Activated naive CD4-positive, alpha-beta T cell treated with anti-CD3 and anti-CD28 coated beads for 36 hours (primary cell): ENCODE measurements around the gene RAD51B. TPM values are rescaled to one million over a fixed set of nuclear protein-coding genes. Genes with fewer than 3 reads are reported as not detected.
"Not testable (repeated sequence)": the region's sequence is repeated elsewhere in the genome, so short reads cannot be mapped to it uniquely, and the experiment has no call there.

ENCODE experiments used
- CTCF ChIA-PET: fragments of 350-600 bp; sonication (Branson Sonifier 250); formaldehyde crosslinking; loops from one replicate; lab custom pipeline; 2021; ENCODE audit warnings: antibody characterized with exemption; lab: Charles Lee
- DNase-seq: peaks from one replicate; pipeline ENCODE4 v3.0.0-alpha.2; 2020
- H3K27ac Mint-ChIP-seq: one replicate; pipeline ENCODE4 v1.8.0; 2021; ENCODE audit warnings: mild to moderate bottlenecking, mixed read lengths
- H3K27me3 Mint-ChIP-seq: one replicate; pipeline ENCODE4 v1.8.0; 2021; ENCODE audit warnings: low read depth, mixed read lengths
- H3K36me3 Mint-ChIP-seq: one replicate; pipeline ENCODE4 v1.8.0; 2021; ENCODE audit warnings: low read depth, mixed read lengths
- H3K4me1 Mint-ChIP-seq: one replicate; pipeline ENCODE4 v1.8.0; 2021; ENCODE audit warnings: low read depth, mixed read lengths
- H3K4me3 Mint-ChIP-seq: one replicate; pipeline ENCODE4 v1.8.0; 2021; ENCODE audit warnings: mild to moderate bottlenecking, moderate library complexity, mixed read lengths
- H3K9me3 Mint-ChIP-seq: one replicate; pipeline ENCODE4 v1.8.0; 2021; ENCODE audit warnings: mixed read lengths
- intact Hi-C: fragments of 100-400 bp; cut with micrococcal nuclease; formaldehyde crosslinking; loops from one replicate; pipeline ENCODE4 v1.15.1; 2023
- total RNA-seq, 2 experiments: library from RNA; stranded (reverse); gene quantifications; one replicate each; pipeline ENCODE4 v1.2.3, GENCODE V29; 2021

Gene RAD51B
- total RNA-seq, 2 experiments from 2014 or later: 44.8 to 47.6 TPM

- Mint-ChIP-seq H3K9me3 (no peaks in the 10 kb centered on the region), H3K27me3 (no peaks in the 10 kb centered on the region), H3K4me1 (peaks cover 62% of the 10 kb centered on the region), H3K36me3 (no peaks in the 10 kb centered on the region), H3K27ac (no peak overlapping the region), H3K4me3 (no peak overlapping the region)
- CTCF ChIA-PET: interaction anchor here (1.3 kb wide), 1 partner anchor 533 kb away, joined by 3 read pairs; no protein-coding TSS in a partner anchor
- no peak for DNase-seq
- intact Hi-C loops: no loop called here
Measured at GRCh38 chr14:68255693-68256178, 436.2 kb downstream of the RAD51B start.

- CTCF ChIA-PET: no interaction called here
- no peaks in the 10 kb centered on the region for H3K27me3 Mint-ChIP-seq
- peaks cover 67% of the 10 kb centered on the region for H3K4me1 Mint-ChIP-seq
- H3K36me3 Mint-ChIP-seq: no peaks in the 10 kb centered on the region
- intact Hi-C loops: no loop called here
- no peaks in the 10 kb centered on the region for H3K9me3 Mint-ChIP-seq
- no peak overlapping the region for H3K4me3 Mint-ChIP-seq
- no peak overlapping the region for H3K27ac Mint-ChIP-seq
- no peak for DNase-seq
Measured at GRCh38 chr14:68257969-68258368, 438.4 kb downstream of the RAD51B start.

DNA sequence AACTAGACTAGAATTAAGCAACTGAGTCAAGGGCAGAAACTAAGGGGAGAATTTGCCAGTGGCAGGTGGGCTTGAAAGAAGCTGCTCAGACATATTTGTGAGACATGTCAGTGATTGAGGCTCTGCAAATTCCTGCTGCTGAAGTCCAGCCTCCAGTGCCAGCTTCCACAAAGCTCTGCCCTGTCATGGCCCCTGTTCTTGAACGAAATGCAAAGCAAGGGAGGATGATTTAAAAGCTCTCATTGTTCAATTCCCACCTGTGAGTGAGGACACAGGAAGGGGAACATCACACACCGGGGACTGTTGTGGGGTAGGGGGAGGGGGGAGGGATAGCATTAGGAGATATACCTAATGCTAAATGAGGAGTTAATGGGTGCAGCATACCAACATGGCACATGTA is 439.4 kb downstream of the RAD51B start:
- H3K27ac Mint-ChIP-seq, DNase-seq, H3K27me3 Mint-ChIP-seq, intact Hi-C loops, H3K36me3 Mint-ChIP-seq, H3K4me3 Mint-ChIP-seq, H3K9me3 Mint-ChIP-seq: not testable (repeated sequence)
- CTCF ChIA-PET: interaction anchor here (0.5 to 2.0 kb wide), 5 partner anchors 8 to 585 kb away, joined by 3 to 8 read pairs (median 4); no protein-coding TSS in a partner anchor
- H3K4me1 Mint-ChIP-seq: peaks cover 69% of the 10 kb centered on the region

- no peak overlapping the region for H3K27ac Mint-ChIP-seq
- no peak overlapping the region for H3K4me3 Mint-ChIP-seq
- no peaks in the 10 kb centered on the region for H3K27me3 Mint-ChIP-seq
- H3K4me1 Mint-ChIP-seq: peaks cover 72% of the 10 kb centered on the region
- no peak for DNase-seq
- no peaks in the 10 kb centered on the region for H3K9me3 Mint-ChIP-seq
- intact Hi-C loops: loop anchor here (1.0 kb wide), 1 partner anchor 9 kb away; no protein-coding TSS in a partner anchor
- H3K36me3 Mint-ChIP-seq: no peaks in the 10 kb centered on the region
- CTCF ChIA-PET: interaction anchor here (0.8 to 2.0 kb wide), 5 partner anchors 11 to 584 kb away, joined by 3 to 8 read pairs (median 3); no protein-coding TSS in a partner anchor
Measured at GRCh38 chr14:68260121-68260520, 440.5 kb downstream of the RAD51B start.

DNA sequence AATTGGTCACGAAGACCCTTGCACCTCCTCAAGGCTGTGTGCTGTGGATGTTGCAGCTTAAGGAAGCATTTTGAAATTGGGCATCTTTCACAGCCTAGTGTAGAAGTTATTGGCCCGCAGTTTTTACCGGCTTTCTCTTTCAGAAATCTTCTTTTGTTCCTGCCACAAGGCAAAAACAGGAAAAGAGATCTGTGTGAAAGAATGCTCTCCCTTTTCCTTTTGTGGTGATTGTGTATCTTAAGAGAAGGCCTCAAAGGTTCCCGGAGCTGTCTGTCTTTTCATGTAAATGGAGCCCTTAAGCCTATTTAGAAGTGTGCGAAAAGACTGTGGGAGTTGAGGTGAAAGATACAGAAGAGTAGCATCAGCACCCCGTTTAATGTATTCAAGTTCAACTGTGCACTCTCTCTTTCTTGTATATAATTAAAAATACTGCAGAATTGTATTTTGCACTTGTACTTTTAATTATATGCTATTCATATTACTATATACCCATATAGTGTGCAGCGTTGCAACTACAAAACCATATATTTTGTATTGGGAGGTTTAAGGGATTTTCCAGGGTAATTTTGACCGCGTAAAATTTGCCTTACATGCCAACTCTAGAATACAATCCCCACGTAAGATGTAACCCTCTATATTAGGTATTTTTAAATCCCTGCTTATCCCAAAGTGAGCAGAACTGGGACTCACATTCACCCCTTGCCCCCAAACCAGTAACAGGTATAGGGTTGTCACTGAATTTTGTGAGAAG is 441.7 kb downstream of the RAD51B start:
- Mint-ChIP-seq H3K36me3 (no peaks in the 10 kb centered on the region), H3K27me3 (no peaks in the 10 kb centered on the region), H3K4me1 (peaks cover 60% of the 10 kb centered on the region), H3K4me3 (no peak overlapping the region), H3K9me3 (no peaks in the 10 kb centered on the region), H3K27ac (no peak overlapping the region)
- CTCF ChIA-PET: interaction anchor here (0.6 to 2.0 kb wide), 4 partner anchors 14 to 583 kb away, joined by 3 to 8 read pairs (median 3); no protein-coding TSS in a partner anchor
- intact Hi-C loops: loop anchor here (1.0 kb wide), 1 partner anchor 10 kb away; no protein-coding TSS in a partner anchor
- DNase-seq: no peak

DNA sequence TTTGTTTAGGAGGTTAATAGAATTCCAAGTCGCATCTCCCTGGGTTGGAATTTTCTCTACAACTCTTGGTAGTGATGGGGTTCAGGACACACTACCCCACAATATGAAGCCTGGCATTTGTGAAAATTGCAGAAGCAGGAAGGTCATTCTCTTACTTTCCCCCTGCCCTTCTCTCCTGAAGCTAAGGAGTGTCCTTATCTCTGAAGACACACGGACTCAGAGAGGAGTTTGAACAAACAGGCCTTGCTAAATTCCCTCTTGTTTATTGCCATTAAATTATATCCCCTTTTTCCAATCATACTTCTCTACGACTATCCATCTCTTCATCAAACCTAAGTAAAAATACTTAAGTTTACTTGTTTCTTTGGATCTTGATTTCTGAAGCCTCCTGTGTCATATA is 443.0 kb downstream of the RAD51B start:
- H3K9me3 Mint-ChIP-seq: no peaks in the 10 kb centered on the region
- no peak for DNase-seq
- CTCF ChIA-PET: interaction anchor here (1.2 kb wide), 1 partner anchor 23 kb away, joined by 3 read pairs; no protein-coding TSS in a partner anchor
- no peak overlapping the region for H3K27ac Mint-ChIP-seq
- no peaks in the 10 kb centered on the region for H3K27me3 Mint-ChIP-seq
- H3K4me1 Mint-ChIP-seq: peaks cover 61% of the 10 kb centered on the region
- intact Hi-C loops: no loop called here
- no peaks in the 10 kb centered on the region for H3K36me3 Mint-ChIP-seq
- no peak overlapping the region for H3K4me3 Mint-ChIP-seq

DNA sequence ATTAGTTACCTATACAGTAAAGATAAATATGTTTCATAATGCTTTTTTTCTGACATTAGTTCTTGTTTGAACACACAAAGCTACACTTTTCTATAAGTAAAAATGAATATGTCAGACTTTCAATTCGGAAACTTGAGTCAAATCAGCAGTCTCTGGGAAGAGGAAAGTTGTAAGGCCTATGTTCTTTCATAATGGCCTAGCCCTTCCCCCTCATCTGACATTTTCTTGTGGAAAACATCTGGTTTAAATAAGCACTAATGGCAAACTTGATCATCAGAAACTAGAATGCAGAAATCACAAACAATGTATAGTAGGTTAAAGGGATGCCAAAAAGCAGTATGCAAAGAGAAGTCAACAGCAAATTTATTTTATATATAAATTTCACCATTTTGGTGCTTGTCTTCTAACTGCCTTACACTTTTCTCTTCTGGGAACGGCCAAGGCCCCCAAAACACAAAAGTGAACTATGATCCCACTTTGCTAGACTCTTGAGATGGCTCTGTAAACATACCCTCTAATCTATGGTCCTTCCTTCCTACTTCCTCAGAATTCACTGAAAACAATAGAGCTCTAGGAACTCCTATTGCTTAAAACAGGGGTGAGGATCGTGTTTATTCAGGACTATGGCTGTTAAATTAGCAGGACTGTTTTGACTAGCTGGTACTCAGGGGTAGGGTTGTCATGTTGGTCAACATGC is 444.1 kb downstream of the RAD51B start:
- H3K4me3 Mint-ChIP-seq: no peak overlapping the region
- H3K36me3 Mint-ChIP-seq: no peaks in the 10 kb centered on the region
- H3K27me3 Mint-ChIP-seq: no peaks in the 10 kb centered on the region
- CTCF ChIA-PET: interaction anchor here (1.2 kb wide), 1 partner anchor 22 kb away, joined by 3 read pairs; no protein-coding TSS in a partner anchor
- no peaks in the 10 kb centered on the region for H3K9me3 Mint-ChIP-seq
- DNase-seq: no peak
- H3K4me1 Mint-ChIP-seq: peaks cover 63% of the 10 kb centered on the region
- intact Hi-C loops: no loop called here
- H3K27ac Mint-ChIP-seq: no peak overlapping the region

GRCh38 chr14:68264260-68264569 is 444.6 kb downstream of the RAD51B start:
- Mint-ChIP-seq H3K4me1 (peaks cover 64% of the 10 kb centered on the region), H3K36me3 (no peaks in the 10 kb centered on the region), H3K27me3 (no peaks in the 10 kb centered on the region), H3K9me3 (no peaks in the 10 kb centered on the region), H3K4me3 (no peak overlapping the region), H3K27ac (no peak overlapping the region)
- intact Hi-C loops: no loop called here
- CTCF ChIA-PET: no interaction called here
- DNase-seq: no peak

DNA sequence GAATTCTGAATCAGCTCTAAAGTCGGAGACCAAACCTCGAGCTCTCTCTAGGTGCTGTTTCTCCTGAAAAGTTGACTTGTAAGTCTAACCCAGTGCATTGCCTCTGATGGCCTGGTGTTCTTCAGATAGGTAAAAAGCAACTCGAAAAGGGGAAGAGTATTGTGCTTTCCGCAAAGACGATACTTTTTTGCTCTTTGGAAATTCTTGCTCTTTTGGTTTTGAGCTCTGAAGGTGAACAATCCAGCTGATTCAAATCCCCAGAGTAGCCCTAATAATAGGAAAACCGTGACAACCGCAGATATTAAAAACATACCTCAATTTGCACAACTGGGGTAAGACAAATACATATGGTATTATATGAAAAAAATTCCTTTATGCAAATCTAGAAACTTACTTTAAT is 447.4 kb downstream of the RAD51B start:
- Mint-ChIP-seq H3K4me1 (peaks cover 54% of the 10 kb centered on the region), H3K36me3 (no peaks in the 10 kb centered on the region), H3K27ac (no peak overlapping the region), H3K9me3 (no peaks in the 10 kb centered on the region), H3K4me3 (no peak overlapping the region), H3K27me3 (no peaks in the 10 kb centered on the region)
- intact Hi-C loops: no loop called here
- no peak for DNase-seq
- CTCF ChIA-PET: interaction anchor here (0.5 kb wide), 1 partner anchor 1027 kb away, joined by 3 read pairs; no protein-coding TSS in a partner anchor

GRCh38 chr14:68268197-68268596 is 448.6 kb downstream of the RAD51B start:
- CTCF ChIA-PET: interaction anchor here (1.1 kb wide), 1 partner anchor 17 kb away, joined by 3 read pairs; no protein-coding TSS in a partner anchor
- H3K9me3 Mint-ChIP-seq: no peaks in the 10 kb centered on the region
- H3K4me3 Mint-ChIP-seq: no peak overlapping the region
- H3K4me1 Mint-ChIP-seq: peaks cover 50% of the 10 kb centered on the region
- no peaks in the 10 kb centered on the region for H3K36me3 Mint-ChIP-seq
- no peak for DNase-seq
- no peaks in the 10 kb centered on the region for H3K27me3 Mint-ChIP-seq
- H3K27ac Mint-ChIP-seq: no peak overlapping the region
- intact Hi-C loops: no loop called here

- Mint-ChIP-seq H3K4me1 (peaks cover 49% of the 10 kb centered on the region), H3K4me3 (no peak overlapping the region), H3K27ac (no peak overlapping the region), H3K27me3 (no peaks in the 10 kb centered on the region), H3K9me3 (no peaks in the 10 kb centered on the region), H3K36me3 (no peaks in the 10 kb centered on the region)
- intact Hi-C loops: no loop called here
- CTCF ChIA-PET: interaction anchor here (1.1 kb wide), 1 partner anchor 18 kb away, joined by 3 read pairs; no protein-coding TSS in a partner anchor
- DNase-seq: no peak
Measured at GRCh38 chr14:68268719-68269118, 449.1 kb downstream of the RAD51B start.
